GM12878 (cell line): ENCODE measurements around the gene AGRP. TPM values are rescaled to one million over a fixed set of nuclear protein-coding genes. Genes with fewer than 3 reads are reported as not detected.

Experiments
- ATAC-seq: fragments of 200-7000 bp; cut with Tn5 transposase; 3 replicates; pipeline ENCODE4 v1.9.1; 2020; ENCODE audit warnings: mild to moderate bottlenecking, moderate library complexity
- BruUV-seq: library from RNA; stranded (reverse); fragments of 400-500 nt; replicated peaks from 2 replicates; lab custom pipeline; 2021; lab: Mats Ljungman, UMichigan
- CTCF ChIA-PET: fragments of 300-600 bp; sonication (Branson Sonifier 250); formaldehyde crosslinking; extraction: SDS; loops from one replicate; lab custom pipeline; 2021; ENCODE audit warnings: inconsistent platforms; lab: Yijun Ruan, JAX
- POLR2A ChIA-PET: fragments of 350-600 bp; formaldehyde crosslinking; extraction: SDS; loops from one replicate; lab custom pipeline; 2021; ENCODE audit warnings: inconsistent platforms; lab: Charles Lee
- RAD21 ChIA-PET: fragments of 300-600 bp; sonication (Branson Sonifier 250); formaldehyde crosslinking; loops from one replicate; lab custom pipeline; 2023; ENCODE audit warnings: antibody characterized with exemption; ENCODE audit not compliant: unreplicated experiment; lab: Charles Lee
- SMC1A ChIA-PET: fragments of 300-600 bp; sonication (Branson Sonifier 250); formaldehyde crosslinking; loops from one replicate; lab custom pipeline; 2023; ENCODE audit not compliant: unreplicated experiment, uncharacterized antibody; lab: Charles Lee
- DNase-seq: peaks from one replicate; pipeline ENCODE4 v3.0.0-alpha.2; 2011; ENCODE audit warnings: low read depth, low spot score
- FAIRE-seq: peaks from 3 replicates; lab custom pipeline; 2011; peaks lifted over from hg19 to GRCh38; lab: Jason Lieb, UNC
- H2AFZ ChIP-seq: 2 replicates; pipeline ENCODE4 v1.6.0; 2011; ENCODE audit warnings: low read depth, low read length, control low read depth; ENCODE audit not compliant: control insufficient read depth
- H3K27ac ChIP-seq: 2 replicates; pipeline ENCODE4 v1.5.1; 2011; ENCODE audit warnings: control low read depth; ENCODE audit not compliant: control insufficient read depth, insufficient read depth
- H3K27me3 ChIP-seq, 2 experiments: replicated peaks in 1 of 2; 2 replicates each; pipeline versions ENCODE4 v1.6.0 to v1.6.1; 2011; ENCODE audit warnings: low read length in 1 of 2; ENCODE audit not compliant: control insufficient read depth in 2 of 2, insufficient read depth in 2 of 2
- H3K36me3 ChIP-seq, 2 experiments: 2 replicates each; pipeline ENCODE4 v1.5.1; 2011; ENCODE audit warnings: low read length in 1 of 2; ENCODE audit not compliant: control insufficient read depth in 2 of 2, insufficient read depth in 2 of 2
- H3K4me1 ChIP-seq: 2 replicates; pipeline ENCODE4 v1.6.1; 2011; ENCODE audit warnings: mild to moderate bottlenecking, low read length, moderate library complexity, mixed read lengths; ENCODE audit not compliant: control insufficient read depth, insufficient read depth
- H3K4me2 ChIP-seq: 2 replicates; pipeline ENCODE4 v1.6.0; 2011; ENCODE audit warnings: control low read depth; ENCODE audit not compliant: control insufficient read depth, insufficient read depth
- H3K4me3 ChIP-seq: fragments of 200-600 bp; sonication (generic); 2 replicates; pipeline ENCODE4 v1.5.1; 2016
- H3K79me2 ChIP-seq: 2 replicates; pipeline ENCODE4 v1.6.0; 2011; ENCODE audit warnings: low read length; ENCODE audit not compliant: control insufficient read depth, insufficient read depth
- H3K9ac ChIP-seq: 2 replicates; pipeline ENCODE4 v1.8.0; 2011; ENCODE audit warnings: low read length, control low read depth, mixed read lengths; ENCODE audit not compliant: control insufficient read depth, insufficient read depth
- H3K9me3 ChIP-seq: replicated peaks from 3 replicates; pipeline ENCODE4 v1.5.1; 2011; ENCODE audit warnings: mild to moderate bottlenecking, low read length; ENCODE audit not compliant: control insufficient read depth, insufficient read depth
- H4K20me1 ChIP-seq: 2 replicates; pipeline ENCODE4 v1.6.0; 2011; ENCODE audit not compliant: control insufficient read depth, insufficient read depth
- BRCA1 ChIP-seq: IDR thresholded peaks from 2 replicates; pipeline ENCODE4 v1.6.1; 2011; ENCODE audit warnings: low read depth, low read length, improper control_type of control experiment
- KLF5 ChIP-seq: fragments of 450-650 bp; IDR thresholded peaks from 2 replicates; pipeline ENCODE4 v1.6.1; 2014; ENCODE audit warnings: mild to moderate bottlenecking; ENCODE audit not compliant: partially characterized antibody
- MLLT1 ChIP-seq: fragments of 450-650 bp; IDR thresholded peaks from 2 replicates; pipeline ENCODE4 v1.6.1; 2016; ENCODE audit warnings: mild to moderate bottlenecking
- MYC ChIP-seq: IDR thresholded peaks from 2 replicates; pipeline ENCODE4 v1.6.1; 2011; ENCODE audit warnings: mild to moderate bottlenecking, low read length, moderate library complexity, inconsistent platforms; ENCODE audit not compliant: insufficient read depth, insufficient replicate concordance, insufficient read length, severe bottlenecking
- NFYA ChIP-seq: IDR thresholded peaks from 2 replicates; pipeline ENCODE4 v1.6.1; 2011; ENCODE audit warnings: low read depth, mild to moderate bottlenecking, low read length, improper control_type of control experiment, borderline replicate concordance
- PAX8 ChIP-seq: fragments of 450-650 bp; IDR thresholded peaks from 2 replicates; pipeline ENCODE4 v1.6.1; 2017; ENCODE audit warnings: mild to moderate bottlenecking, moderate library complexity
- RELA ChIP-seq: fragments of 450-650 bp; IDR thresholded peaks from 2 replicates; pipeline ENCODE4 v1.8.0; 2014; ENCODE audit warnings: borderline replicate concordance; ENCODE audit not compliant: partially characterized antibody
- ZNF687 ChIP-seq: fragments of 450-650 bp; IDR thresholded peaks from 2 replicates; pipeline ENCODE4 v1.6.1; 2017; ENCODE audit warnings: mild to moderate bottlenecking, moderate library complexity
- WGBS: methylation state at CpG from one replicate; pipeline ENCODE4 v1.1.6; 2016; ENCODE audit warnings: low lambda C conversion rate; ENCODE audit not compliant: insufficient replicate concordance, insufficient coverage; ENCODE audit errors: missing lambda C conversion rate; 5-methylcytosine and 5-hydroxymethylcytosine counted together
- in situ Hi-C: fragments of 300-500 bp; cut with MboI; formaldehyde crosslinking; loops from 9 replicates; pipeline ENCODE4 v1.14.3; 2018; ENCODE audit warnings: mixed read lengths
- intact Hi-C: fragments of 100-400 bp; cut with micrococcal nuclease; formaldehyde crosslinking; loops from one replicate; pipeline ENCODE4 v1.14.2; 2022; ENCODE audit not compliant: unreplicated experiment
- polyA plus RNA-seq, 11 experiments: library from polyadenylated mRNA; depleted of rRNA in 4 of 11; unstranded in 6 of 11; stranded (reverse) in 5 of 11; fragments of >200 nt; fragmentation: Nextera tagmentation in 4 of 11; fragmentation: Illumina TruSeq in 1 of 11; extraction: Ambion mirVana in 4 of 11; extraction: Trizol in 1 of 11; gene quantifications; 1 replicate in 1 of 11; 2 replicates in 10 of 11; pipeline versions ENCODE4 v1.2.1 to v1.2.3, GENCODE V29; 2011 to 2016; ENCODE audit warnings: inconsistent platforms in 2 of 11, missing spikeins in 2 of 11, low read depth in 1 of 11
- total RNA-seq, 4 experiments: library from RNA; depleted of rRNA in 3 of 4; stranded (reverse); fragments of >200 nt in 3 of 4; fragmentation: Illumina TruSeq in 1 of 4; extraction: Trizol in 1 of 4; gene quantifications; 2 replicates each; pipeline versions ENCODE4 v1.2.1 to v1.2.3, GENCODE V29; 2013 to 2021
- TF ChIP-seq, protein P1 (sequence below): IDR thresholded peaks from 2 replicates; pipeline ENCODE4 v1.6.1; 2012; ENCODE audit warnings: mild to moderate bottlenecking, low read depth, low read length

AGRP gene
- total and polyA plus RNA-seq, 10 of the 15 experiments (the other 5 are each of a cell fraction or from before 2014, with no cell fraction given), result 0.16 to 0.75 (median 0.53) TPM; not detected in 6

- ChIA-PET POLR2A (interaction anchor here (0.5 kb wide), 1 partner anchor 115 kb away, joined by 5 read pairs; no protein-coding TSS in a partner anchor), CTCF (interaction anchor here (0.8 to 1.6 kb wide), 3 partner anchors 17 to 30 kb away, joined by 3 to 7 read pairs (median 4); partner anchors contain the start of gene ATP6V0D1), RAD21 (interaction anchor here (0.8 to 1.7 kb wide), 2 partner anchors 23 to 27 kb away, joined by 3 to 5 read pairs; no protein-coding TSS in a partner anchor), SMC1A (interaction anchor here (0.5 to 0.9 kb wide), 2 partner anchors 16 to 20 kb away, joined by 4 to 5 read pairs; no protein-coding TSS in a partner anchor)
- Histone ChIP-seq H3K9ac (no peak overlapping the region), H3K36me3 (peaks cover 10 to 14% of the 10 kb centered on the region in 2 experiments; a peak in 3 of 4 replicates), H2AFZ (no peak overlapping the region), H3K4me1 (no peaks in the 10 kb centered on the region), H3K79me2 (no peaks in the 10 kb centered on the region), H3K27ac (no peak overlapping the region), H4K20me1 (peaks cover 5% of the 10 kb centered on the region; the same call in 1 of the 2 replicates), H3K9me3 (no peaks in the 10 kb centered on the region), H3K27me3 (no peaks in the 10 kb centered on the region), H3K4me3 (no peak overlapping the region), H3K4me2 (no peak overlapping the region)
- intact Hi-C loops (no loop called here), in situ Hi-C loops (no loop called here)
- 97% methylated on average over 12 of the region's 12 CpGs for WGBS
- no TSS peak for BruUV-seq
- no peak for FAIRE-seq
- DNase-seq, result no peak
- ATAC-seq, result no peak
- TF ChIP-seq BRCA1 (no peak), MLLT1 (no peak), NFYA (no peak), MYC (no peak), PAX8 (no peak), RELA (no peak), ZNF687 (no peak), KLF5 (no peak)
- TF ChIP-seq, protein P1, sequence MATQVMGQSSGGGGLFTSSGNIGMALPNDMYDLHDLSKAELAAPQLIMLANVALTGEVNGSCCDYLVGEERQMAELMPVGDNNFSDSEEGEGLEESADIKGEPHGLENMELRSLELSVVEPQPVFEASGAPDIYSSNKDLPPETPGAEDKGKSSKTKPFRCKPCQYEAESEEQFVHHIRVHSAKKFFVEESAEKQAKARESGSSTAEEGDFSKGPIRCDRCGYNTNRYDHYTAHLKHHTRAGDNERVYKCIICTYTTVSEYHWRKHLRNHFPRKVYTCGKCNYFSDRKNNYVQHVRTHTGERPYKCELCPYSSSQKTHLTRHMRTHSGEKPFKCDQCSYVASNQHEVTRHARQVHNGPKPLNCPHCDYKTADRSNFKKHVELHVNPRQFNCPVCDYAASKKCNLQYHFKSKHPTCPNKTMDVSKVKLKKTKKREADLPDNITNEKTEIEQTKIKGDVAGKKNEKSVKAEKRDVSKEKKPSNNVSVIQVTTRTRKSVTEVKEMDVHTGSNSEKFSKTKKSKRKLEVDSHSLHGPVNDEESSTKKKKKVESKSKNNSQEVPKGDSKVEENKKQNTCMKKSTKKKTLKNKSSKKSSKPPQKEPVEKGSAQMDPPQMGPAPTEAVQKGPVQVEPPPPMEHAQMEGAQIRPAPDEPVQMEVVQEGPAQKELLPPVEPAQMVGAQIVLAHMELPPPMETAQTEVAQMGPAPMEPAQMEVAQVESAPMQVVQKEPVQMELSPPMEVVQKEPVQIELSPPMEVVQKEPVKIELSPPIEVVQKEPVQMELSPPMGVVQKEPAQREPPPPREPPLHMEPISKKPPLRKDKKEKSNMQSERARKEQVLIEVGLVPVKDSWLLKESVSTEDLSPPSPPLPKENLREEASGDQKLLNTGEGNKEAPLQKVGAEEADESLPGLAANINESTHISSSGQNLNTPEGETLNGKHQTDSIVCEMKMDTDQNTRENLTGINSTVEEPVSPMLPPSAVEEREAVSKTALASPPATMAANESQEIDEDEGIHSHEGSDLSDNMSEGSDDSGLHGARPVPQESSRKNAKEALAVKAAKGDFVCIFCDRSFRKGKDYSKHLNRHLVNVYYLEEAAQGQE, result no peak
Observed at GRCh38 chr16:67451061-67451703, 32.2 kb downstream of the AGRP start.
